ENCODE measurements around the gene TBC1D9B.

DNA sequence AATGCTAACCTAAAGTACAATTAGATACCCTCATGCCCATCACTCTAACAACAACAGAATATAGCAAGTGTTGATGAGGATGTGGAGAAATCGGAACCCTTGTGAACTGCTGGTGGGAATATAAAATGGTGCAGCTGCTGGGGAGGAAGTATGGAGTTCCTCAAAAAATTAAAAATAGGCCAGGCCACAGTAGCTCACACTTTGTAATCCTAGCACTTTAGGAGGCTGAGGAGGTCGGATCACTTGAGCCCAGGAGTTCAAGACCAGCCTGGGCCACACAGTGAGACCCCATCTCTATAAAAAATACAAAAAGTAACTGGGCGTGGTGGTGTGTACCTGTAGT is 31.1 kb downstream of the TBC1D9B start:
- TF ChIP-seq, protein P1, sequence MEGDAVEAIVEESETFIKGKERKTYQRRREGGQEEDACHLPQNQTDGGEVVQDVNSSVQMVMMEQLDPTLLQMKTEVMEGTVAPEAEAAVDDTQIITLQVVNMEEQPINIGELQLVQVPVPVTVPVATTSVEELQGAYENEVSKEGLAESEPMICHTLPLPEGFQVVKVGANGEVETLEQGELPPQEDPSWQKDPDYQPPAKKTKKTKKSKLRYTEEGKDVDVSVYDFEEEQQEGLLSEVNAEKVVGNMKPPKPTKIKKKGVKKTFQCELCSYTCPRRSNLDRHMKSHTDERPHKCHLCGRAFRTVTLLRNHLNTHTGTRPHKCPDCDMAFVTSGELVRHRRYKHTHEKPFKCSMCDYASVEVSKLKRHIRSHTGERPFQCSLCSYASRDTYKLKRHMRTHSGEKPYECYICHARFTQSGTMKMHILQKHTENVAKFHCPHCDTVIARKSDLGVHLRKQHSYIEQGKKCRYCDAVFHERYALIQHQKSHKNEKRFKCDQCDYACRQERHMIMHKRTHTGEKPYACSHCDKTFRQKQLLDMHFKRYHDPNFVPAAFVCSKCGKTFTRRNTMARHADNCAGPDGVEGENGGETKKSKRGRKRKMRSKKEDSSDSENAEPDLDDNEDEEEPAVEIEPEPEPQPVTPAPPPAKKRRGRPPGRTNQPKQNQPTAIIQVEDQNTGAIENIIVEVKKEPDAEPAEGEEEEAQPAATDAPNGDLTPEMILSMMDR (conservative IDR thresholded peaks at IDR 0.05 in 1 of 2, IDR thresholded peaks at IDR 0.05 in 1 of 2; ENCODE audit: low read depth in 1 of 2, low read length in 2 of 2), result no peak
- no peak for TF ChIP-seq EZH2 (IDR thresholded peaks at IDR 0.05; ENCODE audit: low read length, missing control alignments)
